Measurements from ENCODE around the gene GABRB2.
"Not testable (repeated sequence)": the region's sequence is repeated elsewhere in the genome, so short reads cannot be mapped to it uniquely, and the experiment has no call there.

GABRB2 gene

GRCh38 chr5:161311965-161312364 is 234.6 kb downstream of the GABRB2 start:
- DNase-seq (ENCODE audit: low spot score), result no peak
- TF ChIP-seq, protein P1, sequence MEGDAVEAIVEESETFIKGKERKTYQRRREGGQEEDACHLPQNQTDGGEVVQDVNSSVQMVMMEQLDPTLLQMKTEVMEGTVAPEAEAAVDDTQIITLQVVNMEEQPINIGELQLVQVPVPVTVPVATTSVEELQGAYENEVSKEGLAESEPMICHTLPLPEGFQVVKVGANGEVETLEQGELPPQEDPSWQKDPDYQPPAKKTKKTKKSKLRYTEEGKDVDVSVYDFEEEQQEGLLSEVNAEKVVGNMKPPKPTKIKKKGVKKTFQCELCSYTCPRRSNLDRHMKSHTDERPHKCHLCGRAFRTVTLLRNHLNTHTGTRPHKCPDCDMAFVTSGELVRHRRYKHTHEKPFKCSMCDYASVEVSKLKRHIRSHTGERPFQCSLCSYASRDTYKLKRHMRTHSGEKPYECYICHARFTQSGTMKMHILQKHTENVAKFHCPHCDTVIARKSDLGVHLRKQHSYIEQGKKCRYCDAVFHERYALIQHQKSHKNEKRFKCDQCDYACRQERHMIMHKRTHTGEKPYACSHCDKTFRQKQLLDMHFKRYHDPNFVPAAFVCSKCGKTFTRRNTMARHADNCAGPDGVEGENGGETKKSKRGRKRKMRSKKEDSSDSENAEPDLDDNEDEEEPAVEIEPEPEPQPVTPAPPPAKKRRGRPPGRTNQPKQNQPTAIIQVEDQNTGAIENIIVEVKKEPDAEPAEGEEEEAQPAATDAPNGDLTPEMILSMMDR (IDR thresholded peaks at IDR 0.05), result no peak
- H3K4me3 ChIP-seq, result no peak overlapping the region
- H3K27ac ChIP-seq, result no peak overlapping the region

GRCh38 chr5:161311146-161311708 is 235.3 kb downstream of the GABRB2 start:
- H3K27ac ChIP-seq, result no peak overlapping the region
- no peak for DNase-seq (ENCODE audit: low spot score)
- TF ChIP-seq, protein P1 (IDR thresholded peaks at IDR 0.05), result no peak
- H3K4me3 ChIP-seq, result no peak overlapping the region

- Histone ChIP-seq H3K27ac (no peak overlapping the region), H3K4me3 (no peak overlapping the region)
- TF ChIP-seq, protein P1 (IDR thresholded peaks at IDR 0.05), result no peak
- DNase-seq (ENCODE audit: low spot score), result no peak
Measured at GRCh38 chr5:161306351-161306995, 240.1 kb downstream of the GABRB2 start.

- Histone ChIP-seq H3K27ac (no peak overlapping the region), H3K4me3 (no peak overlapping the region)
- no peak for DNase-seq (ENCODE audit: low spot score)
- TF ChIP-seq, protein P1 (IDR thresholded peaks at IDR 0.05), result no peak
Measured at GRCh38 chr5:161305601-161306000, 240.9 kb downstream of the GABRB2 start.

DNA sequence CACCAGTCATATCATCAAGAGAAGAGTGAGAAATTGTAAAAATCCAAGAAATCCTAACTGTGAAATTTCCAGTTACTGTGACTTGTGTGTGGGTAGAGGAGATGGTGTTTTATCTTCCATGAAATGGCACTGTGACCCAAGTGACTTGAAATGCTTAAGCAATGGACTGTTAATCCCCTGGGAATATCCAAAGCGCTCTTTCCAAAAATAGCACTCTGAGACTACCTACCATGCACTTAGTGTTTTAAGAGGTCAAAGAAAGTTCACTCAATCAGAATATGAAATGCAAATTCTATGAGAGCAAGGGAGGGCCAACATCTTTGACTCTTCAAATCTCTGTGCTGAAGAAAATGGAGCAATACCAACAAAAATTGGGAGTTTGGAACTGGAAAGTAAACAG is 244.0 kb downstream of the GABRB2 start:
- H3K27ac ChIP-seq, result no peak overlapping the region
- TF ChIP-seq, protein P1 (IDR thresholded peaks at IDR 0.05), result no peak
- no peak overlapping the region for H3K4me3 ChIP-seq
- no peak for DNase-seq (ENCODE audit: low spot score)

GRCh38 chr5:161301586-161301985 is 244.9 kb downstream of the GABRB2 start:
- H3K27ac ChIP-seq, result no peak overlapping the region
- no peak overlapping the region for H3K4me3 ChIP-seq
- DNase-seq (ENCODE audit: low spot score), result no peak
- TF ChIP-seq, protein P1 (IDR thresholded peaks at IDR 0.05), result no peak

GRCh38 chr5:161299053-161299452 is 247.5 kb downstream of the GABRB2 start:
- TF ChIP-seq, protein P1 (IDR thresholded peaks at IDR 0.05), result no peak
- H3K27ac ChIP-seq, result no peak overlapping the region
- no peak for DNase-seq (ENCODE audit: low spot score)
- H3K4me3 ChIP-seq, result no peak overlapping the region

DNA sequence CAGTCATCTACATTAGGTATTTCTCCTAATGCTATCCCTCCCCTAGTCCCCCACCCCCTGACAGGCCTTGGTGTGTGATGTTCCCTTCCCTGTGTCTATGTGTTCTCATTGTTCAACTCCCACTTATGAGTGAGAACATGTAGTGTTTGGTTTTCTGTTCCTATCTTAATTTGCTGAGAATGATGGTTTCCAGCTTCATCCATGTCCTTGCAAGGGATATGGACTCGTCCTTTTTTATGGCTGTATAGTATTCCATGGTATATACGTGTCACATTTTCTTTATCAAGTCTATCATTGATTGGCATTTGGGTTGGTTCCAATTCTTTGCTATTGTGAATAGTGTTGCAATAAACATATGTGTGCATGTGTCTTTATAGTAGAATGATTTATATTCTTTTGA is 249.1 kb downstream of the GABRB2 start:
- H3K27ac ChIP-seq; DNase-seq (ENCODE audit: low spot score); H3K4me3 ChIP-seq: not testable (repeated sequence)
